MM.1S (cell line): ENCODE data around the gene ENDOV.

Experiments used
- EZH2 ChIP-seq: fragments of 300-600 bp; sonication (generic); optimal IDR thresholded peaks from 2 replicates; pipeline ENCODE3; 2017; ENCODE audit warnings: low read depth, mild to moderate bottlenecking, antibody characterized with exemption, low read length, mixed read lengths
- EZH2phosphoT487 ChIP-seq: fragments of 300-600 bp; sonication (generic); IDR thresholded peaks from 2 replicates; pipeline ENCODE4 v1.6.1; 2018; ENCODE audit warnings: antibody characterized with exemption, low read length

GRCh38 chr17:80437532-80437931 lies 22.6 kb downstream of the ENDOV start:
- TF ChIP-seq EZH2 (no peak), EZH2phosphoT487 (no peak)
